Motor neuron (in vitro differentiated cells): ENCODE measurements around the gene KLF11. TPM values are rescaled to one million over a fixed set of nuclear protein-coding genes. Genes with fewer than 3 reads are reported as not detected.
A peak's percentile ranks its signal among the peaks of the same experiment; 100 is the strongest.
"Not testable (repeated sequence)": the region's sequence is repeated elsewhere in the genome, so short reads cannot be mapped to it uniquely, and the experiment has no call there.

Experiments used
- ATAC-seq, 8 experiments: fragments of 200-7000 bp; cut with Tn5 transposase; replicated peaks in 6 of 8; 2 replicates each; pipeline ENCODE4 v1.8.0; 2021; ENCODE audit warnings: mild to moderate bottlenecking in 8 of 8, moderate library complexity in 8 of 8
- H3K27ac ChIP-seq, 2 donors: fragments of 250-450 bp; sonication (Bioruptor Pico); 2 replicates each; pipeline ENCODE4 v1.9.0; 2021; ENCODE audit warnings: antibody characterized with exemption in 2 of 2, mild to moderate bottlenecking in 2 of 2, moderate library complexity in 1 of 2
- H3K4me1 ChIP-seq, 2 donors: fragments of 250-450 bp; sonication (Bioruptor Pico); replicated peaks in 1 of 2; 2 replicates each; pipeline ENCODE4 v1.6.1; 2021; ENCODE audit warnings: antibody characterized with exemption in 2 of 2, mild to moderate bottlenecking in 2 of 2, moderate library complexity in 1 of 2
- H3K4me3 ChIP-seq, 5 donors: fragments of 250-450 bp; sonication (Bioruptor Pico); 2 replicates each; pipeline ENCODE4 v1.9.0; 2021; ENCODE audit warnings: antibody characterized with exemption in 5 of 5, mild to moderate bottlenecking in 5 of 5, moderate library complexity in 4 of 5
- WGBS, 10 experiments: fragments of 450-650 bp; shearing (Covaris generic); methylation state at CpG; one replicate each; pipeline ENCODE4 v1.0.0; 2022; 5-methylcytosine and 5-hydroxymethylcytosine counted together
- in situ Hi-C, 9 experiments: fragments of 400-800 bp; cut with MboI; loops; one replicate each; pipeline ENCODE4 v1.15.0; 2021; ENCODE audit warnings: low sequenced_read_pairs in 9 of 9, low pct_unique_long_range_greater_than_20kb in 2 of 9; ENCODE audit not compliant: unreplicated experiment in 9 of 9
- total RNA-seq, 8 experiments: library from RNA; unstranded; fragments of 300-600 nt; gene quantifications; 2 replicates each; pipeline versions ENCODE4 v1.2.3 to v1.2.4, GENCODE V29; 2022

The KLF11 gene
- total RNA-seq, 8 experiments from 2014 or later, result 4.0 to 19.7 (median 12.6) TPM

DNA sequence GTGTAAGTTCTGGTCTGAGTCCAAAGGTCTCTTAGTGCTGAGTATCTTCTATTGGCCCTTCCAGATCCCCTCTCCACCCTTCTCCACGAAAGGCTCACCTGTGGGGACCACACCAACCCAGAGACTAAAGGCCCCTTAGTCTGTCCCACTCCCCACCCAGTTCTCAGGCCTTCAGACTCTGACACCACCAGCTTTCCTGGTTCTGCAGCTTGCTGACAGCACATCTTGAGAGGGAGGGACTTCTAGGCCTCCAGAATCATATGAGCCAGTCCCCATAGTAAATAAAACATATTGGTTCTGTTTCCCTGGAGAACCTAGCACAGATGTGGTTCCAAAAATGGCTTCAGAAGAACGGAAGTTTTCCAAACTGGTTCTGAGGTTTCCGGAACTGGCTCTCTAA lies 38.5 kb upstream of the KLF11 start:
- WGBS, 10 experiments, result 0 to 46% (median 20%) methylated on average over 1 to 2 of the region's 3 CpGs; no CpG with 5 or more reads in 5 of the 10 experiments
- peaks cover 2 to 3% of the 10 kb centered on the region in 2 donors for H3K4me1 ChIP-seq
- H3K27ac ChIP-seq, result no peak overlapping the region
- no peak for ATAC-seq
- H3K4me3 ChIP-seq, result no peak overlapping the region
- in situ Hi-C loops, result no loop called here

DNA sequence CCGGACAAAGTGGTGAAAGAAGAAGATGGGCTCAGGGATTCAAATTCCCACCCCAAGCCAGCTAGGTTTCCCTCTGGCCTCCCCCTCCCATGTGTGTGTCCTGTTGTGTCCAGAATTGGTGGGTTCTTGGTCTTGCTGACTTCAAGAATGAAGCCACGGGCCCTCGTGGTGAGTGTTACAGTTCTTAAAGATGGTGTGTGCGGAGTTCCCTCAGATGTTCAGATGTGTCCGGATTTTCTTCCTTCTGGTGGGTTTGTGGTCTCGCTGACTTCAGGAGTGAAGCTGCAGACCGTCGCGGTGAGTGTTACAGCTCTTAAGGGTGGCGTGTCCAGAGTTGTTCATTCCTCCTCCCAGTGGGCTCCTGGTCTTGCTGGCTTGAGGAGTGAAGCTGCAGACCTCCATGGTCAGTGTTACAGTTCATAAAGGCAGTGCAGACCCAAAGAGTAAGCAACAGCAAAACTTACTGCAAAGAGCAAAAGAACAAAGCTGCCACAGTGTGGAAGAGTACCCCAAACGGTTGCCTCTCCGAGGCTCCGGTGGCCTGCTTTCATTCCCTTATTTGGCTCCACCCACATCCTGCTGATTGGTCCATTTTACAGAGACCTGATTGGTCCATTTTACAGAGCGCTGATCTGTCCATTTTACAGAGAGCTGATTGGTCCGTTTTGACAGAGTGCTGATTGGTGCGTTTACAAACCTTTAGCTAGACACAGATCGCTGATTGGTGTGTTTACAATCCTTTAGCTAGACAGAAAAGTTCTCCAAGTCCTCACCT lies 37.7 kb upstream of the KLF11 start:
- 80 to 97% (median 93%) methylated on average over 1 to 13 of the region's 17 CpGs; no CpG with 5 or more reads in 3 of the 10 experiments for WGBS, 10 experiments
- no peak overlapping the region for H3K27ac ChIP-seq
- ATAC-seq, result no peak
- peaks cover 2 to 7% of the 10 kb centered on the region in 2 donors for H3K4me1 ChIP-seq
- in situ Hi-C loops, result no loop called here
- no peak overlapping the region for H3K4me3 ChIP-seq

DNA sequence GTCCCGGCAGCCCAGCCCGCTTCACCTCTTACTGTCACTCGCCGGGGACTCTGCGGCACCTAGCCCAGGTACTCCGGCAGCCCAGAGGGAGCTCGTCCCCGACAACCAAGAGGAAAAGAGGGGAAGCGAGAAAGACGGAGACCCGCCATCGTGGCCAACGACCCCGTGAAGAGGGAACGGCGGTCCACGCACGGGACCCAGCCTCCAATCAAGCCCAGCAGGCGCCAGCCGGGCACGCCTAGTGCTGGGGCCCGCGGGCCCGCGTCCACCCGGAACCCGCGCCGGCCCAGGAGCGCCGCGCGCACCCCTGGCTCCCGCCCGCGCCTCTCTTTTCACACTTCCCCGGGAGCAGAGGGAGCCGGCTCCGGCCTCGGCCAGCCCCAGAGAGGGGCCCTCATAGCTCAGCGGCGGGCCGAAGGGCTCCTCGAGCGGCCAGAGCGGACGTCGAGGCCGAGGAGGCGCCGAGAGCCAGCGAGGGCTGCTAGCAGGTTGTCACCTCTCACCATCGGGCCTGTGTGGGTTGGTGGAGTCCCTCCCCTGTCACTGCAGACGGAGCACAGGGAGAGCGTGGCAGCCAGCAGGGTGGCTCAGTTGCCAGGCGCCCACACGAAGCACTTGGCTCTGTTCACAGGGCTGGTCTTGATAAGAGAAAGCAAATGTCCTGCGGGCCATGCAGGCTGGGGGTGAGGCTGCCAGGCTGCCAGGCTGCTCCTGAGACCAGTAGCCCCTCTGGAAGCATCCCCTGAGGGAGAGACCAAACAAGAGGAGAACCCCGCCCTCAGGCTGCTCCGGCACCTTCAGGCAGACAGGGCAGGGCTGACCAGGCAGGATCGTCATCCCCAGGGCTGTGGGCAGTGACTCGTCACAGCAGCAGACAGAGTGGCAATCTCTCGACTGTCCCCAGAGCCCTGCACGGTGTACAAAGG lies 36.9 kb upstream of the KLF11 start:
- 28 to 100% (median 91%) methylated on average over 1 to 21 of the region's 64 CpGs; no CpG with 5 or more reads in 2 of the 10 experiments for WGBS, 10 experiments

DNA sequence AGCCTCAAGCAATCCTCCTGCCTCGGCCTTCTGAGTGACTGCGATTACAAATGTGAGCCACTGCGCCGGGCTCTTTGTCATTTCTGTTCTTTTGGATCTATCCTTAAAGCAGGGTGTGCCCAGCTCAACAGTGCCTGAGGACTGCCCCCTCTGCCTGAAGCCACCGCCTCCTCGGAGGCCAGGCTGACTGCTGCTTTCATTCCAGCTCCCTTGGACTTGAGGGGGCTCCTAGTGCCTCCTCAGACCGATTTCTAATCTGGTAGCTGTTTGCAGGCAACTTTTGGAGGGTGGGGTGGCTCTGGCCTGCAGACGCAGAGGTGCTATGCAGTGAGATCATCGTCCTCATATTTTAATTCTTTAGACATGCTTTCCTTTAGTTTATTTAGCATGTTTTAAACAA lies 35.9 kb upstream of the KLF11 start:
- H3K27ac ChIP-seq, result no peak overlapping the region
- peaks cover 2 to 7% of the 10 kb centered on the region in 2 donors for H3K4me1 ChIP-seq
- 0 to 90% (median 43%) methylated on average over 1 to 7 of the region's 9 CpGs; no CpG with 5 or more reads in 2 of the 10 experiments for WGBS, 10 experiments
- in situ Hi-C loops, result no loop called here
- ATAC-seq, result peak in 3 of 8 experiments; percentile 47 to 83 (median 67)
- H3K4me3 ChIP-seq, result no peak overlapping the region

More for the DNA sequence above, 36.9 kb upstream of the KLF11 start:
- Histone ChIP-seq H3K27ac (no peak overlapping the region), H3K4me1 (peaks cover 2 to 7% of the 10 kb centered on the region in 2 donors), H3K4me3 (no peak overlapping the region)
- in situ Hi-C loops, result no loop called here
- ATAC-seq, result peak in 7 of 8 experiments; percentile 70 to 94 (median 83)

DNA sequence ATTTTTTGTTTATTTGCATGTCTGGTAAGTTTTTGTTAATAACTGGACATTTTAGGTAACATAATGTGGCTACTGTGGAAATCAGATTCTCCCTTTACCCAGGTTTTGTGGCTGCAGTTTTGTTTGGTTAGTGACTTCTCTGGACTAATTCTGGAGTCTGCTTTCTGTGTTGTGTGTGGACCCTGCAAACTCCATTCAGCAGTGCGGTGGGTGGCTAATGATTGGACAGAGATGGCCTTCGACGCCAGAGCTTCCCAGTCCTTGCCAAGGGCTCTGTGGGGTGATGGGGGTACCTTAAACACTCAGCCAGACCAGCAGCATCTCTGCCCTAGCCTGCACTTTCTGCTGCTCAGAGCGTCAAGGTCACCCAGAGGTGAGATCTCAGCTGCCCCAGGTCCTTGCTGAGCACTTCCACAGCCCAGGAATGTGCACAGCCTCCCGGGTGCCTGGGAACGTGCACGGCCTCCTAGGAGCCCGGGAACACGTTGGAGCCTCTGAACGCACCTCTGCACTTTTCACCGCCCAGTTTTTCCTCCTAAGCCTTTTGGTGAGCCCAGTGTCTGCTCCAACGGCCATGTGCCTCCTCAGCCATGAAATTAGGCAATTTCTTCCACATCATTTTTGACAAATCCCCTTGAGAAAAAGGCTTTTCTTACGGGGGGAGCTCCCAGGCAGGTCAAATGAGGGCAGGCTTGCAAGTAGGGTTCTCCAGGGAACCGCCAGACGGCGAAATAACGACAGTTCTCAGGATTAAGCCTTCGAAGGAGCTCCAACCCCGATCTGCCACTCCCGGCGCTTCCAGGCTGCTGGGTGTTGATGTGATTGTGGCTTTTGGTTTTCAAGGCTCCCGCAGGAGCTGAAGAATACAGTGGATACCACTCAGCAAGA lies 35.2 kb upstream of the KLF11 start:
- in situ Hi-C loops, result no loop called here
- Histone ChIP-seq H3K27ac (no peak overlapping the region), H3K4me1 (peaks cover 2 to 7% of the 10 kb centered on the region in 2 donors), H3K4me3 (no peak overlapping the region)
- WGBS, 10 experiments, result 53 to 100% (median 74%) methylated on average over 1 to 13 of the region's 22 CpGs; no CpG with 5 or more reads in 3 of the 10 experiments
- ATAC-seq, result no peak

DNA sequence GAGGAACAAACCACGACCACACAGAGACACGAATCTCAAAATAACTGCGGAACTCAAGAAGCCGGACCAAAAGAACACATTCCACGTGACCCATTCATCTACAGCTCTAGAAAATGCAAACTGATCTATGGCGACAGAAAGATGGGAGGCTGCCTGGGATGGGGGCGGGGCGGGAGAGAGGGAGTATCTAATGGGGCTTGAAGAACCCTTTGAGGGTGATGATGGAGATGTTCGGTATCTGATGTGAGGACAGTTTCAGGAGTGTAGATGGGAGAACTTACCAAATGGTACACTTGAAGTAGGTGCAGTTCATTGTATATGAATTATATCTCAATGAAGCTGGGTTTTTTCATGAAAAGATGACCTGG lies 34.6 kb upstream of the KLF11 start:
- in situ Hi-C loops, result no loop called here
- no peak overlapping the region for H3K27ac ChIP-seq
- H3K4me1 ChIP-seq, result peaks cover 2 to 7% of the 10 kb centered on the region in 2 donors
- 79 to 100% (median 100%) methylated on average over 1 to 2 of the region's 9 CpGs; no CpG with 5 or more reads in 7 of the 10 experiments for whole genome bisulfite sequencing, 10 experiments
- ATAC-seq, result no peak
- no peak overlapping the region for H3K4me3 ChIP-seq

DNA sequence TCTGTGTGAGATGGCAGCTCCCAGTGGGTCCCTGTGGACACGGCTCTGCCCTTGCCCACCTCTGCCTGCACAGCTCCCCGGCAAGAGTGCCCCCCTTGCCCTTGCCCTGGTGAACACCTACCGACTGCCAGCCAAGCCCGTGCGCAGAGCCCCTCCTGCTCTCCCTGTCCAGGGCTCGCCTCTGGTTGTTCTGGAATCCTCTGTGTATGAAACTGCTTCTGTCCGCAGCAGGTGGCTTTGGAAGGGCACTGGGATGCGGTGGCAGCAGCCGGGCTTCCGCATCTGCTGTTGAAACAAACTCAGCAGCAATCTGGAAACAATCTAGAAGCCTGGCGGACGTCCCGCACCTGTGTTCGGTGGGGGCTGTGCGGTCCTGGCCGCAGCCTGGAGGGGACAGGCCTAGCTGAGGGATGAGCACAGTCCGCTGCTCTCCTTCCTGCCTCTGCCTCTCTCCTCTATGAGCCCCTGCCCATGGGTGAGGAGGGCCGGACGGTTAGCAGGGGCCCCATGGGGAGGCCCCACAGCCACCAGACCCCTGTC lies 34.0 kb upstream of the KLF11 start:
- in situ Hi-C loops, result no loop called here

DNA sequence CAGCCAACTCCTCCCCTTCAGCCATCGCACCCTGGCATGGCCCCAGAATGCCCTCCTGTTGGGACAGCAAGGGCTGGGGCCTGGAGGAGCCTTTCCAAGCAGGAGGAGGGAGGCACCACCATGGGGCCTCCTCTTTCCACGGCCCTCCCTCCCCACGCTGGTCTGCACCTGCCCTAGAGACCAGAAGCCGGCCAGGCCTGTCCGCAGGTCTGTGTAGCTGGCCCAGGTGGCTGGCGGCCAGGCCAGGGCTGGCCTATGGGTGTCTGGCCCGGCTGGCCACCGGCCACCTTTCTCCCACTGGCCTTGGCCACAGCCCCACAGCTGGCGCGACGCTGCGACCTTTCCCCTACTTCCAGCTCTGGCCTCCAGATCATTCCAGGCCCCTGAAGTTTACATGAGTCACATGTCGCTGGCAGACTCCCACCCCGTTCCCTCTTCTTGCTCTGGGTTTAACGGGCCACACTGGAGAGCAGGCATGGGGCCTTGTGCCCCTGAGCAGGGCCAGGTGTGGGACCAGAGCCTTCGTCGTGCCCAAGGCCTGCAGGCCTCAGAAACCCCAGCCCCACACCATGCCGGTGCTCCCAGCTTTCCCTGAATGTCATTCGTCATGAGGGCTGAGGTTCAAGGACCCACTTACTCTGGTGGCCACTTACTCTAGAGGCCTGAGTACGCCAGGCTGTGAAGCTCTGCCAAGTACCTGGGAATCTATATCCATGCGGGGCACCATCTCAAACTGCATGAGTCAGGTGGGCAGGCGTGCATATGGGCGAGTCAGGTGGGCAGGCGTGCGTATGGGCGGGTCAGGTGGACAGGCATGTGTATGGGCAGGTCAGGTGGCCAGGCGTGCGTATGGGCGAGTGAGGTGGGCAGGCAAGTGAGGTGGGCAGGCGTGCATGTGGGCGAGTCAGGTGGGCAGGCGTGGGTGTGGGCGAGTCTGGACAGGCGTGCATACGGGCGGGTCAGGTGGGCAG lies 33.3 kb upstream of the KLF11 start:
- H3K4me3 ChIP-seq, result no peak overlapping the region
- WGBS, 10 experiments, result 50 to 100% (median 87%) methylated on average over 1 to 13 of the region's 36 CpGs; no CpG with 5 or more reads in 4 of the 10 experiments
- peak in 4 of 8 experiments; percentile 11 to 17 (median 15) for ATAC-seq
- no peak overlapping the region for H3K27ac ChIP-seq
- in situ Hi-C loops, result no loop called here
- H3K4me1 ChIP-seq, result peaks cover 2 to 7% of the 10 kb centered on the region in 2 donors

More for the DNA sequence above, 34.0 kb upstream of the KLF11 start:
- ATAC-seq, result peak in 3 of 8 experiments; percentile 9 to 33 (median 25)
- H3K4me3 ChIP-seq, result no peak overlapping the region
- no peak overlapping the region for H3K27ac ChIP-seq
- WGBS, 10 experiments, result 90 to 100% (median 90%) methylated on average over 1 to 9 of the region's 19 CpGs; no CpG with 5 or more reads in 6 of the 10 experiments
- peaks cover 2 to 7% of the 10 kb centered on the region in 2 donors for H3K4me1 ChIP-seq

DNA sequence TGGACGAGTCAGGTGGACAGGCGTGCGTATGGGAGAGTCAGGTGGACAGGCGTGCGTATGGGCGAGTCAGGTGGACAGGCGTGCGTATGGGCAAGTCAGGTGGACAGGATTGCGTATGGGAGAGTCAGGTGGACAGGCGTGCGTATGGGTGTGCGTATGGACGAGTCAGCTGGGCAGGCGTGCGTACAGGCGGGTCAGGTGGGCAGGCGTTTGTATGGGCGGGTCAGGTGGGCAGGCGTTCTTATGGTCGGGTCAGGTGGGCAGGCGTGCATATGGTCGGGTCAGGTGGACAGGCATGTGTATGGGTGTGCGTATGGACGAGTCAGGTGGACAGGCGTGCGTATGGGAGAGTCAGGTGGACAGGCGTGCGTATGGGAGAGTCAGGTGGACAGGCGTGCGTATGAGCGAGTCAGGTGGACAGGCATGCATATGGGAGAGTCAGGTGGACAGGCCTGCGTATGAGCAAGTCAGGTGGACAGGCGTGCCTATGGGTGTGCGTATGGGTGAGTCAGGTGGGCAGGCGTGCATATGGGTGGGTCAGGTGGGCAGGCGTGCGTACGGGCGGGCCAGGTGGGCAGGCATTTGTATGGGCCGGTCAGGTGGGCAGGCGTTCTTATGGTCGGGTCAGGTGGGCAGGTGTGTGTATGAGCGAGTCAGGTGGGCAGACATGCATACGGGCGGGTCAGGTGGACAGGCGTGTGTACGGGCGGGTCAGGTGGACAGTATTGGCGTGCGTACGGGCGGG lies 32.3 kb upstream of the KLF11 start:
- 80 to 100% (median 96%) methylated on average over 1 to 17 of the region's 52 CpGs; no CpG with 5 or more reads in 3 of the 10 experiments for WGBS, 10 experiments
- in situ Hi-C loops, H3K4me1 ChIP-seq, ATAC-seq, H3K27ac ChIP-seq, H3K4me3 ChIP-seq: not testable (repeated sequence)

DNA sequence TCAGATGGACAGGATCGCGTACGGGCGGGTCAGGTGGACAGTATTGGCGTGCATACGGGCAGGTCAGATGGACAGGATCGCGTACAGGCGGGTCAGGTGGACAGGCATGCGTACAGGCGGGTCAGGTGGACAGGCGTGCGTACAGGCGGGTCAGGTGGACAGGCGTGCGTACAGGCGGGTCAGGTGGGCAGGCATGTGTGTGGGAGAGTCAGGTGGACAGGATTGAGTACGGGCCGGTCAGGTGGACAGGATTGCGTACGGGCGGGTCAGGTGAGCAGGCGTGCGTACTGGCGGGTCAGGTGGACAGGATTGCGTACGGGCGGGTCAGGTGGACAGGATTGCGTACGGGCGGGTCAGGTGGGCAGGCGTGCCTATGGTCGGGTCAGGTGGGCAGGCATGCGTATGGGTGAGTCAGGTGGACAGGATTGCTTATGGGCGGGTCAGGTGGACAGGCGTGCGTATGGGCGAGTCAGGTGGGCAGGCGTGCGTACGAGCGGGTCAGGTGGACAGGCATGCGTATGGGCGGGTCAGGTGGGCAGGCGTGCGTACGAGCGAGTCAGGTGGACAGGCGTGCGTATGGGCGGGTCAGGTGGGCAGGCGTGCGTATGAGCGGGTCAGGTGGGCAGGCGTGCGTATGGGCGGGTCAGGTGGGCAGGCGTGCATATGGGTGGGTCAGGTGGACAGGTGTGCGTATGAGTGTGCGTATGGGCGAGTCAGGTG lies 31.6 kb upstream of the KLF11 start:
- WGBS, 10 experiments, result 89 to 100% (median 94%) methylated on average over 1 to 23 of the region's 61 CpGs; no CpG with 5 or more reads in 3 of the 10 experiments
- H3K4me3 ChIP-seq, in situ Hi-C loops, H3K4me1 ChIP-seq, ATAC-seq, H3K27ac ChIP-seq: not testable (repeated sequence)
